Activated T-cell treated with anti-CD3 and anti-CD28 coated beads, Interleukin-2, amount 50 U/mL, for 4 hours (primary cell): ENCODE measurements around the gene SREK1. TPM values are rescaled to one million over a fixed set of nuclear protein-coding genes. Genes with fewer than 3 reads are reported as not detected.
A peak's percentile ranks its signal among the peaks of the same experiment; 100 is the strongest.
"Not testable (repeated sequence)": the region's sequence is repeated elsewhere in the genome, so short reads cannot be mapped to it uniquely, and the experiment has no call there.

ENCODE experiments used
- ATAC-seq, 2 donors: fragments of 200-7000 bp; cut with Tn5 transposase; one replicate each; pipeline ENCODE4 v1.10.0; 2021
- DNase-seq: peaks from one replicate; pipeline ENCODE4 v3.0.0-alpha.2; 2020
- H3K27me3 Mint-ChIP-seq: one replicate; pipeline ENCODE4 v1.8.0; 2021; ENCODE audit warnings: low read depth, mixed read lengths
- H3K36me3 Mint-ChIP-seq: one replicate; pipeline ENCODE4 v1.8.0; 2022; ENCODE audit warnings: mixed read lengths; ENCODE audit not compliant: insufficient read depth
- H3K4me1 Mint-ChIP-seq: one replicate; pipeline ENCODE4 v1.8.0; 2021; ENCODE audit warnings: low read depth, mixed read lengths
- H3K4me3 Mint-ChIP-seq: one replicate; pipeline ENCODE4 v1.8.0; 2021; ENCODE audit warnings: mild to moderate bottlenecking, moderate library complexity, mixed read lengths
- H3K9me3 Mint-ChIP-seq: one replicate; pipeline ENCODE4 v1.8.0; 2021; ENCODE audit warnings: mixed read lengths
- total RNA-seq, 3 donors: library from RNA; stranded (reverse); gene quantifications; one replicate each; pipeline ENCODE4 v1.2.1, GENCODE V29; 2021

SREK1 gene
- 10 to 100 TPM; 53.5 to 57.3 (median 57.0) TPM for total RNA-seq

- Mint-ChIP-seq H3K27me3 (no peaks in the 10 kb centered on the region), H3K9me3 (no peaks in the 10 kb centered on the region), H3K4me1 (peaks cover 44% of the 10 kb centered on the region), H3K36me3 (peaks cover 2% of the 10 kb centered on the region), H3K4me3 (peak within 1 kb of the TSS; percentile 97)
- ATAC-seq = peak; percentile 91 to 92
- peak; percentile 88 for DNase-seq
Measured at GRCh38 chr5:66144074-66144833, at the start of gene SREK1. Gene SREK1, plus strand, starts transcription at chr5:66144300. Its CDS starts 77 bp downstream, at chr5:66144377.

GRCh38 chr5:66100851-66101250 lies 43.2 kb upstream of the SREK1 start:
- Mint-ChIP-seq H3K4me1 (no peaks in the 10 kb centered on the region), H3K9me3 (peaks cover 53% of the 10 kb centered on the region), H3K36me3 (peaks cover 6% of the 10 kb centered on the region), H3K27me3 (no peaks in the 10 kb centered on the region), H3K4me3 (no peak overlapping the region)
- DNase-seq = no peak
- ATAC-seq = no peak

GRCh38 chr5:66113160-66113559 lies 30.9 kb upstream of the SREK1 start:
- H3K9me3 Mint-ChIP-seq = peaks cover 30% of the 10 kb centered on the region
- H3K4me3 Mint-ChIP-seq = no peak overlapping the region
- H3K27me3 Mint-ChIP-seq = no peaks in the 10 kb centered on the region
- no peaks in the 10 kb centered on the region for H3K4me1 Mint-ChIP-seq
- ATAC-seq (no peak), DNase-seq (no peak)
- H3K36me3 Mint-ChIP-seq = peaks cover 6% of the 10 kb centered on the region

- H3K27me3 Mint-ChIP-seq = peaks cover 3% of the 10 kb centered on the region
- H3K9me3 Mint-ChIP-seq = peaks cover 5% of the 10 kb centered on the region
- no peak overlapping the region for H3K4me3 Mint-ChIP-seq
- ATAC-seq (no peak), DNase-seq (no peak)
- no peaks in the 10 kb centered on the region for H3K4me1 Mint-ChIP-seq
- H3K36me3 Mint-ChIP-seq = no peaks in the 10 kb centered on the region
Measured at GRCh38 chr5:66118304-66118703, 25.8 kb upstream of the SREK1 start.

- no peaks in the 10 kb centered on the region for H3K36me3 Mint-ChIP-seq
- DNase-seq (no peak), ATAC-seq (peak; percentile 28 to 48)
- H3K4me3 Mint-ChIP-seq = no peak overlapping the region
- no peaks in the 10 kb centered on the region for H3K4me1 Mint-ChIP-seq
- H3K27me3 Mint-ChIP-seq = peaks cover 3% of the 10 kb centered on the region
- H3K9me3 Mint-ChIP-seq = no peaks in the 10 kb centered on the region
Measured at GRCh38 chr5:66122379-66123034, 21.6 kb upstream of the SREK1 start.

- Mint-ChIP-seq H3K4me1 (no peaks in the 10 kb centered on the region), H3K4me3 (no peak overlapping the region), H3K27me3 (no peaks in the 10 kb centered on the region), H3K36me3 (no peaks in the 10 kb centered on the region), H3K9me3 (peaks cover 4% of the 10 kb centered on the region)
- DNase-seq (no peak), ATAC-seq (no peak)
Measured at GRCh38 chr5:66129144-66129543, 15.0 kb upstream of the SREK1 start.

- peaks cover 4% of the 10 kb centered on the region for H3K9me3 Mint-ChIP-seq
- no peaks in the 10 kb centered on the region for H3K4me1 Mint-ChIP-seq
- ATAC-seq = no peak
- H3K36me3 Mint-ChIP-seq = no peaks in the 10 kb centered on the region
- H3K4me3 Mint-ChIP-seq = no peak overlapping the region
- no peak for DNase-seq
- no peaks in the 10 kb centered on the region for H3K27me3 Mint-ChIP-seq
Measured at GRCh38 chr5:66130493-66130892, 13.6 kb upstream of the SREK1 start.

- DNase-seq = no peak
- Mint-ChIP-seq H3K27me3 (no peaks in the 10 kb centered on the region), H3K4me1 (no peaks in the 10 kb centered on the region), H3K9me3 (peaks cover 4% of the 10 kb centered on the region), H3K4me3 (no peak overlapping the region), H3K36me3 (no peaks in the 10 kb centered on the region)
- no peak for ATAC-seq
Measured at GRCh38 chr5:66134407-66134861, 9.7 kb upstream of the SREK1 start.

- Mint-ChIP-seq H3K27me3 (no peaks in the 10 kb centered on the region), H3K4me3 (no peak overlapping the region), H3K9me3 (no peaks in the 10 kb centered on the region), H3K36me3 (no peaks in the 10 kb centered on the region), H3K4me1 (peaks cover 6% of the 10 kb centered on the region)
- DNase-seq (no peak), ATAC-seq (no peak)
Measured at GRCh38 chr5:66136053-66136452, 8.0 kb upstream of the SREK1 start.

- not testable (repeated sequence) for H3K4me3 Mint-ChIP-seq, ATAC-seq, H3K4me1 Mint-ChIP-seq, H3K36me3 Mint-ChIP-seq, DNase-seq, H3K9me3 Mint-ChIP-seq, H3K27me3 Mint-ChIP-seq
Measured at GRCh38 chr5:66136944-66137343, 7.2 kb upstream of the SREK1 start.

- no peak overlapping the region for H3K4me3 Mint-ChIP-seq
- DNase-seq = no peak
- H3K9me3 Mint-ChIP-seq = no peaks in the 10 kb centered on the region
- no peaks in the 10 kb centered on the region for H3K36me3 Mint-ChIP-seq
- no peaks in the 10 kb centered on the region for H3K27me3 Mint-ChIP-seq
- no peak for ATAC-seq
- peaks cover 16% of the 10 kb centered on the region for H3K4me1 Mint-ChIP-seq
Measured at GRCh38 chr5:66138637-66139317, 5.3 kb upstream of the SREK1 start.

GRCh38 chr5:66139318-66139712 lies 4.8 kb upstream of the SREK1 start:
- Mint-ChIP-seq H3K4me1 (peaks cover 17% of the 10 kb centered on the region), H3K36me3 (no peaks in the 10 kb centered on the region), H3K9me3 (no peaks in the 10 kb centered on the region), H3K27me3 (no peaks in the 10 kb centered on the region), H3K4me3 (no peak overlapping the region)
- ATAC-seq = no peak
- no peak for DNase-seq

GRCh38 chr5:66142417-66142816 lies 1.7 kb upstream of the SREK1 start:
- H3K4me1 Mint-ChIP-seq = peaks cover 32% of the 10 kb centered on the region
- ATAC-seq = no peak
- no peaks in the 10 kb centered on the region for H3K9me3 Mint-ChIP-seq
- no peak for DNase-seq
- H3K27me3 Mint-ChIP-seq = no peaks in the 10 kb centered on the region
- peaks cover 2% of the 10 kb centered on the region for H3K36me3 Mint-ChIP-seq
- H3K4me3 Mint-ChIP-seq = no peak overlapping the region

GRCh38 chr5:66143473-66144073 lies 527 bp upstream of the SREK1 start:
- ATAC-seq = no peak
- Mint-ChIP-seq H3K4me3 (peak overlapping the region; percentile 97), H3K9me3 (no peaks in the 10 kb centered on the region), H3K27me3 (no peaks in the 10 kb centered on the region), H3K36me3 (peaks cover 2% of the 10 kb centered on the region), H3K4me1 (peaks cover 39% of the 10 kb centered on the region)
- DNase-seq = no peak
